Measurements from ENCODE around the gene MYCT1.
A peak's percentile ranks its signal among the peaks of the same experiment; 100 is the strongest.

The MYCT1 gene

GRCh38 chr6:152726313-152726712, 28.6 kb downstream of the MYCT1 start:
- DNase-seq, result no peak

- DNase-seq, result no peak
Measured at GRCh38 chr6:152727507-152727906, 29.8 kb downstream of the MYCT1 start.

GRCh38 chr6:152734630-152735029, 36.9 kb downstream of the MYCT1 start:
- DNase-seq, result no peak

- DNase-seq, result no peak
Measured at GRCh38 chr6:152736687-152737273, 39.1 kb downstream of the MYCT1 start.

- no peak for DNase-seq
Measured at GRCh38 chr6:152745509-152746171, 47.9 kb downstream of the MYCT1 start.

- DNase-seq, result peak; percentile 84
Measured at GRCh38 chr6:152746172-152746553, 48.5 kb downstream of the MYCT1 start.

- DNase-seq, result no peak
Measured at GRCh38 chr6:152748843-152749242, 51.1 kb downstream of the MYCT1 start.

GRCh38 chr6:152749336-152749735, 51.6 kb downstream of the MYCT1 start:
- no peak for DNase-seq

- DNase-seq, result peak; percentile 80
Measured at GRCh38 chr6:152750694-152751093, 53.0 kb downstream of the MYCT1 start, which contains the start of gene VIP. VIP (plus strand) TSS chr6:152750797; CDS start chr6:152752178, 1,381 bp downstream.

GRCh38 chr6:152765331-152765730, 67.6 kb downstream of the MYCT1 start:
- no peak for DNase-seq

- DNase-seq, result no peak
Measured at GRCh38 chr6:152769159-152769558, 71.5 kb downstream of the MYCT1 start.

- no peak for DNase-seq
Measured at GRCh38 chr6:152769993-152770392, 72.3 kb downstream of the MYCT1 start.

- DNase-seq, result peak; percentile 57
Measured at GRCh38 chr6:152771061-152771687, 73.5 kb downstream of the MYCT1 start.

All from islet precursor cell (in vitro differentiated cells).